ENCODE data around the gene CHST12. TPM values are rescaled to one million over a fixed set of nuclear protein-coding genes. Genes with fewer than 3 reads are reported as not detected.

CHST12 gene
- total and polyA plus RNA-seq, 4 experiments from 2014 or later = 11.6 to 30.7 (median 26.0) TPM

- peaks cover 0 to 4% of the 10 kb centered on the region in 2 donors for H3K36me3 Mint-ChIP-seq
- intact Hi-C loops (cut with micrococcal nuclease) = loop anchor here (2.0 to 5.0 kb wide), 4 partner anchors 26 to 162 kb away; partner anchors contain the start of genes BRAT1, IQCE, MRM2 and NUDT1
- H3K27ac Mint-ChIP-seq = peak overlapping the region; percentile 90 to 96 (median 92)
- H3K4me1 Mint-ChIP-seq = peaks cover 45 to 71% (median 57%) of the 10 kb centered on the region in 4 donors
- Histone ChIP-seq H3K9me3 (ENCODE audit: control insufficient read depth in 1 of 2, low read length in 2 of 2) (no peaks in the 10 kb centered on the region), H3K27ac (ENCODE audit: low read depth, low read length) (peak overlapping the region; percentile 70), H3K4me3 (ENCODE audit: low read length in 2 of 2) (peak overlapping the region; percentile 25 to 72), H3K4me1 (ENCODE audit: insufficient read depth, low read length) (peaks cover 61% of the 10 kb centered on the region), H3K36me3 (ENCODE audit: insufficient read depth, low read length) (no peaks in the 10 kb centered on the region), H3K27me3 (ENCODE audit: insufficient read depth, low read length) (no peaks in the 10 kb centered on the region)
- no peaks in the 10 kb centered on the region for H3K27me3 Mint-ChIP-seq
- H3K4me3 Mint-ChIP-seq = peak overlapping the region; percentile 84 to 96 (median 88)
- no peak for DNase-seq
- ChIA-PET POLR2A (ENCODE audit: partially characterized antibody) (interaction anchor here (0.8 to 6.9 kb wide), 5 partner anchors 9 to 106 kb away, joined by 3 to 52 read pairs (median 7); partner anchors contain the start of gene EIF3B), CTCF (ENCODE audit: partially characterized antibody) (interaction anchor here (2.8 to 3.5 kb wide), 2 partner anchors 23 to 27 kb away, joined by 6 to 15 read pairs; no protein-coding TSS in a partner anchor)
- H3K9me3 Mint-ChIP-seq = no peaks in the 10 kb centered on the region
These were observed 1.3 kb downstream of the CHST12 start for GRCh38 chr7:2404714-2405119.

DNA sequence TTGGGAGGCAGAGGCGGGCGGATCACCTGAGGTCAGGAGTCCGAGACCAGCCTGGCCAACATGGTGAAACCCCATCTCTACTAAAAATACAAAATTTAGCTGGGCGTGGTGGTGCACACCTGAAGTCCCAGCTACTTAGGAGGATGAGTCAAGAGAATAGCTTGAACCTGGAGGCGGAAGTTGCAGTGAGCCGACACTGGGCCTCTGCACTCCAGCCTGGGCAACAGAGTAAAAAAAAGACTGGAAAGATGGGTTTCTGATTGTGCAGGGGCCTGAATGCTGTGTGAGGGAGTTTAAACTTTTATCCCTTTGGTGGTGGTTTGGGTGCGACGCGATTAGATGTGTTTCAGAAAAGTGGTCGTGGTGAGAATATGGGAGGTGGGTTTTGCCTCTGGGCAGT lies 1.8 kb downstream of the CHST12 start:
- peak overlapping the region; percentile 70 for H3K27ac ChIP-seq (ENCODE audit: low read depth, low read length)
- no peaks in the 10 kb centered on the region for H3K27me3 ChIP-seq (ENCODE audit: insufficient read depth, low read length)
- CTCF ChIA-PET (ENCODE audit: partially characterized antibody) = interaction anchor here (2.8 to 3.5 kb wide), 2 partner anchors 22 to 27 kb away, joined by 6 to 15 read pairs; no protein-coding TSS in a partner anchor
- H3K4me3 Mint-ChIP-seq = peak overlapping the region; percentile 84 to 96 (median 88)
- peak overlapping the region; percentile 64 to 72 for H3K4me3 ChIP-seq (ENCODE audit: low read length in 2 of 2)
- no peaks in the 10 kb centered on the region for H3K9me3 Mint-ChIP-seq
- DNase-seq = no peak
- H3K36me3 Mint-ChIP-seq = peaks cover 0 to 4% of the 10 kb centered on the region in 2 donors
- H3K36me3 ChIP-seq (ENCODE audit: insufficient read depth, low read length) = no peaks in the 10 kb centered on the region
- intact Hi-C loops (cut with micrococcal nuclease) = loop anchor here (2.0 kb wide), 1 partner anchor 26 kb away; no protein-coding TSS in a partner anchor
- peaks cover 46 to 71% (median 58%) of the 10 kb centered on the region in 4 donors for H3K4me1 Mint-ChIP-seq
- H3K27me3 Mint-ChIP-seq = no peaks in the 10 kb centered on the region
- POLR2A ChIA-PET (ENCODE audit: partially characterized antibody) = interaction anchor here (0.6 to 6.9 kb wide), 8 partner anchors 9 to 835 kb away, joined by 3 to 52 read pairs (median 4); partner anchors contain the start of gene EIF3B
- peak overlapping the region; percentile 90 to 96 (median 92) for H3K27ac Mint-ChIP-seq
- H3K9me3 ChIP-seq (ENCODE audit: control insufficient read depth in 1 of 2, low read length in 2 of 2) = no peaks in the 10 kb centered on the region
- peaks cover 61% of the 10 kb centered on the region for H3K4me1 ChIP-seq (ENCODE audit: insufficient read depth, low read length)

DNA sequence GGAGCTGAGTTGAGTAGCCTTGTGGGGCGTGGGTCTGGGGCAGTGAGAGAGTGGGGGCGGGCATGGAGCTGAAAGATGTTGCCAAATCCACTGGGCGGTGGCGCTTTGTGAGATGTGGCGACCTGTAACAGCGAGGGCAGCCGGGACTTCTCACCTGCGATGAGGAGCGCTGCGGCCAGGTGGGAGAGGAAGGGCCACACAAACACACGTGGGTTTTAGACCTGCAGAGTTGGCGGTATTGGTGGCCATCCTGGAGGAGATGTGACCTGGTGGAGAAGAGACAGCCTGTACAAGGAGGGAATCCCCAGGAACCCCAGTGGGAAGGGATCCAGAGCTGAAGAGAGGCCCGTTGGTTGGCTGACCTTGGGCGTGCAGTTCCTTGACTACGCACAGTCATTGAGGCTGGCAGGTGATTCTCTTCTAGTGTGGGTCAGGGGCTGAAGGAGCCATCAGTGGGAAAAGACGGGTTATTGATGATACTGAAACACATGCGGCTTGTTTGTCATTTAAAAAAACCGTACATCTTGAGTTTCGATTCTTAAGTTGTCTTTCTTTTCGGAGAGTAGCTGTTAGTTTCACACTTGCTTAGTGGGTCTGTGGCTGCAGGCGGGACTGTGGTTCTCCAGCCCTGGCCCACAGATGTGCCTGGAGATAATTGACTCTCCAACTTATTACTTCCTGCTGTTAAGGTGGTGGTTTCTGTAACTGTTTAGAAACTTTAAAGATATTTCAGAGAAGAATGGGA lies 2.4 kb downstream of the CHST12 start:
- Mint-ChIP-seq H3K4me3 (peak overlapping the region; percentile 84 to 96 (median 88)), H3K27me3 (no peaks in the 10 kb centered on the region), H3K36me3 (peaks cover 0 to 7% of the 10 kb centered on the region in 2 donors), H3K27ac (peak overlapping the region; percentile 90 to 96 (median 92)), H3K4me1 (peaks cover 48 to 74% (median 61%) of the 10 kb centered on the region in 4 donors), H3K9me3 (no peaks in the 10 kb centered on the region)
- Histone ChIP-seq H3K27me3 (ENCODE audit: insufficient read depth, low read length) (no peaks in the 10 kb centered on the region), H3K9me3 (ENCODE audit: control insufficient read depth in 1 of 2, low read length in 2 of 2) (no peaks in the 10 kb centered on the region), H3K4me3 (ENCODE audit: low read length in 2 of 2) (peak overlapping the region; percentile 64 to 72), H3K27ac (ENCODE audit: low read depth, low read length) (peak overlapping the region; percentile 70), H3K4me1 (ENCODE audit: insufficient read depth, low read length) (peaks cover 66% of the 10 kb centered on the region), H3K36me3 (ENCODE audit: insufficient read depth, low read length) (no peaks in the 10 kb centered on the region)
- POLR2A ChIA-PET (ENCODE audit: partially characterized antibody) = interaction anchor here (0.6 to 6.9 kb wide), 9 partner anchors 8 to 835 kb away, joined by 3 to 52 read pairs (median 4); partner anchors contain the start of gene EIF3B
- intact Hi-C loops (cut with micrococcal nuclease) = loop anchor here (2.0 kb wide), 1 partner anchor 25 kb away; no protein-coding TSS in a partner anchor
- peak; percentile 68 to 81 (median 71) for DNase-seq
- CTCF ChIA-PET (ENCODE audit: partially characterized antibody) = interaction anchor here (1.1 to 3.5 kb wide), 7 partner anchors 9 to 305 kb away, joined by 3 to 15 read pairs (median 4); no protein-coding TSS in a partner anchor

GRCh38 chr7:2409745-2410414 lies 6.5 kb downstream of the CHST12 start:
- Mint-ChIP-seq H3K27ac (peak overlapping the region; percentile 83 to 96 (median 92)), H3K4me1 (peaks cover 56 to 91% (median 68%) of the 10 kb centered on the region in 4 donors), H3K27me3 (no peaks in the 10 kb centered on the region), H3K9me3 (no peaks in the 10 kb centered on the region), H3K4me3 (peak overlapping the region; percentile 21 to 84 (median 72)), H3K36me3 (peaks cover 0 to 7% of the 10 kb centered on the region in 2 donors)
- H3K9me3 ChIP-seq (ENCODE audit: control insufficient read depth in 1 of 2, low read length in 2 of 2) = no peaks in the 10 kb centered on the region
- no peaks in the 10 kb centered on the region for H3K36me3 ChIP-seq (ENCODE audit: insufficient read depth, low read length)
- no peak overlapping the region for H3K4me3 ChIP-seq (ENCODE audit: low read length in 2 of 2)
- peaks cover 78% of the 10 kb centered on the region for H3K4me1 ChIP-seq (ENCODE audit: insufficient read depth, low read length)
- CTCF ChIA-PET (ENCODE audit: partially characterized antibody) = interaction anchor here (1.0 kb wide), 1 partner anchor 21 kb away, joined by 5 read pairs; no protein-coding TSS in a partner anchor
- no peaks in the 10 kb centered on the region for H3K27me3 ChIP-seq (ENCODE audit: insufficient read depth, low read length)
- POLR2A ChIA-PET (ENCODE audit: partially characterized antibody) = no interaction called here
- peak overlapping the region; percentile 33 for H3K27ac ChIP-seq (ENCODE audit: low read depth, low read length)
- intact Hi-C loops (cut with micrococcal nuclease) = no loop called here
- DNase-seq = peak in 2 of 5 donors; percentile 17 to 68

GRCh38 chr7:2411049-2411448 lies 7.6 kb downstream of the CHST12 start:
- Histone ChIP-seq H3K27ac (ENCODE audit: low read depth, low read length) (no peak overlapping the region), H3K4me1 (ENCODE audit: insufficient read depth, low read length) (peaks cover 69% of the 10 kb centered on the region), H3K4me3 (ENCODE audit: low read length in 2 of 2) (no peak overlapping the region), H3K9me3 (ENCODE audit: control insufficient read depth in 1 of 2, low read length in 2 of 2) (no peaks in the 10 kb centered on the region), H3K36me3 (ENCODE audit: insufficient read depth, low read length) (no peaks in the 10 kb centered on the region), H3K27me3 (ENCODE audit: insufficient read depth, low read length) (no peaks in the 10 kb centered on the region)
- POLR2A ChIA-PET (ENCODE audit: partially characterized antibody) = no interaction called here
- H3K9me3 Mint-ChIP-seq = no peaks in the 10 kb centered on the region
- intact Hi-C loops (cut with micrococcal nuclease) = no loop called here
- CTCF ChIA-PET (ENCODE audit: partially characterized antibody) = interaction anchor here (0.6 to 2.5 kb wide), 2 partner anchors 16 to 20 kb away, joined by 3 to 24 read pairs; no protein-coding TSS in a partner anchor
- H3K36me3 Mint-ChIP-seq = peaks cover 2 to 6% of the 10 kb centered on the region in 2 donors
- peaks cover 46 to 82% (median 59%) of the 10 kb centered on the region in 4 donors for H3K4me1 Mint-ChIP-seq
- peak overlapping the region in 6 of 7 donors; percentile 26 to 95 (median 78) for H3K27ac Mint-ChIP-seq
- DNase-seq = no peak
- H3K4me3 Mint-ChIP-seq = peak overlapping the region in 1 of 8 donors; percentile 50
- no peaks in the 10 kb centered on the region for H3K27me3 Mint-ChIP-seq

GRCh38 chr7:2411815-2412586 lies 8.6 kb downstream of the CHST12 start:
- Histone ChIP-seq H3K27me3 (ENCODE audit: insufficient read depth, low read length) (no peaks in the 10 kb centered on the region), H3K27ac (ENCODE audit: low read depth, low read length) (no peak overlapping the region), H3K4me1 (ENCODE audit: insufficient read depth, low read length) (peaks cover 62% of the 10 kb centered on the region), H3K4me3 (ENCODE audit: low read length in 2 of 2) (no peak overlapping the region), H3K36me3 (ENCODE audit: insufficient read depth, low read length) (no peaks in the 10 kb centered on the region), H3K9me3 (ENCODE audit: control insufficient read depth in 1 of 2, low read length in 2 of 2) (no peaks in the 10 kb centered on the region)
- peak overlapping the region; percentile 38 to 87 (median 48) for H3K27ac Mint-ChIP-seq
- ChIA-PET POLR2A (ENCODE audit: partially characterized antibody) (interaction anchor here (1.4 kb wide), 1 partner anchor 58 kb away, joined by 4 read pairs; the partner anchor contains the start of gene EIF3B), CTCF (ENCODE audit: partially characterized antibody) (interaction anchor here (0.7 to 2.5 kb wide), 5 partner anchors 14 to 55 kb away, joined by 3 to 24 read pairs (median 3); no protein-coding TSS in a partner anchor)
- peaks cover 44 to 82% (median 58%) of the 10 kb centered on the region in 4 donors for H3K4me1 Mint-ChIP-seq
- peak overlapping the region in 2 of 8 donors; percentile 17 to 19 for H3K4me3 Mint-ChIP-seq
- DNase-seq = no peak
- intact Hi-C loops (cut with micrococcal nuclease) = no loop called here
- H3K27me3 Mint-ChIP-seq = no peaks in the 10 kb centered on the region
- peaks cover 7 to 8% of the 10 kb centered on the region in 2 donors for H3K36me3 Mint-ChIP-seq
- H3K9me3 Mint-ChIP-seq = no peaks in the 10 kb centered on the region
